Neural progenitor cell (in vitro differentiated cells): ENCODE data around the gene LPIN1. TPM values are rescaled to one million over a fixed set of nuclear protein-coding genes. Genes with fewer than 3 reads are reported as not detected.

Source experiments
- DNase-seq: peaks from one replicate; pipeline ENCODE4 v3.0.0-alpha.2; 2016; ENCODE audit warnings: low spot score
- H2AFZ ChIP-seq: fragments of 200-600 bp; sonication (generic); replicated peaks from 2 replicates; pipeline ENCODE4 v1.6.1; 2016; ENCODE audit warnings: antibody characterized with exemption
- H3F3A ChIP-seq: fragments of 200-600 bp; sonication (generic); 2 replicates; pipeline ENCODE4 v1.6.1; 2016; ENCODE audit warnings: antibody characterized with exemption, low read depth
- H3K27ac ChIP-seq: fragments of 200-600 bp; sonication (generic); 2 replicates; pipeline ENCODE4 v1.5.1; 2016; ENCODE audit warnings: mild to moderate bottlenecking
- H3K27me3 ChIP-seq: fragments of 200-600 bp; sonication (generic); 2 replicates; pipeline ENCODE4 v1.6.1; 2016; ENCODE audit warnings: mild to moderate bottlenecking, moderate library complexity
- H3K36me3 ChIP-seq: fragments of 200-600 bp; sonication (generic); 2 replicates; pipeline ENCODE4 v1.5.1; 2016
- H3K4me1 ChIP-seq: fragments of 200-600 bp; sonication (generic); 2 replicates; pipeline ENCODE4 v1.6.1; 2016; ENCODE audit warnings: mixed run types
- H3K4me2 ChIP-seq: fragments of 200-600 bp; sonication (generic); 2 replicates; pipeline ENCODE4 v1.6.1; 2016
- H3K4me3 ChIP-seq: fragments of 200-600 bp; sonication (generic); 2 replicates; pipeline ENCODE4 v1.5.1; 2016
- H3K79me2 ChIP-seq: fragments of 200-600 bp; sonication (generic); 2 replicates; pipeline ENCODE4 v1.6.1; 2016; ENCODE audit warnings: low read depth
- H3K9ac ChIP-seq: fragments of 200-600 bp; sonication (generic); 2 replicates; pipeline ENCODE4 v1.6.1; 2016
- H3K9me3 ChIP-seq: fragments of 200-600 bp; sonication (generic); 2 replicates; pipeline ENCODE4 v1.5.1; 2016; ENCODE audit warnings: low read depth
- H4K20me1 ChIP-seq: fragments of 200-600 bp; sonication (generic); 2 replicates; pipeline ENCODE4 v1.6.1; 2016; ENCODE audit warnings: low read depth
- H3K27ac Mint-ChIP-seq: 3 replicates; pipeline ENCODE4 v1.8.0; 2021; ENCODE audit warnings: mixed read lengths
- H3K27me3 Mint-ChIP-seq: 2 replicates; pipeline ENCODE4 v1.8.0; 2022; ENCODE audit warnings: low read depth, mild to moderate bottlenecking, inconsistent platforms, moderate library complexity, mixed read lengths; ENCODE audit not compliant: insufficient read depth
- H3K36me3 Mint-ChIP-seq: 3 replicates; pipeline ENCODE4 v1.8.0; 2021; ENCODE audit warnings: mixed read lengths
- H3K4me1 Mint-ChIP-seq: 3 replicates; pipeline ENCODE4 v1.8.0; 2021; ENCODE audit warnings: mixed read lengths
- H3K4me3 Mint-ChIP-seq: 3 replicates; pipeline ENCODE4 v1.8.0; 2021; ENCODE audit warnings: mild to moderate bottlenecking, moderate library complexity, mixed read lengths
- H3K9me3 Mint-ChIP-seq: 3 replicates; pipeline ENCODE4 v1.8.0; 2020; ENCODE audit warnings: mixed read lengths
- EZH2 ChIP-seq: fragments of 200-600 bp; sonication (generic); IDR thresholded peaks from 2 replicates; pipeline ENCODE4 v1.6.1; 2017; ENCODE audit warnings: antibody characterized with exemption, mild to moderate bottlenecking, moderate library complexity
- EZH2phosphoT487 ChIP-seq: fragments of 200-600 bp; sonication (generic); IDR thresholded peaks from 2 replicates; pipeline ENCODE4 v1.6.1; 2017; ENCODE audit warnings: antibody characterized with exemption
- total RNA-seq: library from RNA; depleted of rRNA; stranded (reverse); fragments of >200 nt; gene quantifications from 2 replicates; pipeline ENCODE4 v1.2.3, GENCODE V29; 2015; ENCODE audit warnings: low replicate concordance
- TF ChIP-seq, protein P1 (sequence below): fragments of 200-600 bp; sonication (generic); IDR thresholded peaks from 2 replicates; pipeline ENCODE4 v1.5.1; 2017; ENCODE audit warnings: antibody characterized with exemption, mild to moderate bottlenecking

LPIN1 gene
- total RNA-seq, 1 donor from 2014 or later, result 18.0 TPM

- peak overlapping the region; percentile 87 for H2AFZ ChIP-seq
- H3K27me3 ChIP-seq, result no peaks in the 10 kb centered on the region
- H3K9me3 ChIP-seq, result no peaks in the 10 kb centered on the region
These were observed 83.0 kb downstream of the LPIN1 start for GRCh38 chr2:11829324-11829946.

GRCh38 chr2:11829947-11830707 lies 83.7 kb downstream of the LPIN1 start:
- peak overlapping the region; percentile 69 for H3K4me2 ChIP-seq
- Mint-ChIP-seq H3K27ac (peak overlapping the region; percentile 96), H3K27me3 (peaks cover 2% of the 10 kb centered on the region), H3K4me3 (peak overlapping the region; percentile 75), H3K4me1 (peaks cover 25% of the 10 kb centered on the region), H3K9me3 (peaks cover 9% of the 10 kb centered on the region), H3K36me3 (peaks cover 7% of the 10 kb centered on the region)
- H2AFZ ChIP-seq, result peak overlapping the region; percentile 87
- H3K9ac ChIP-seq, result no peak overlapping the region
- TF ChIP-seq, protein P1, sequence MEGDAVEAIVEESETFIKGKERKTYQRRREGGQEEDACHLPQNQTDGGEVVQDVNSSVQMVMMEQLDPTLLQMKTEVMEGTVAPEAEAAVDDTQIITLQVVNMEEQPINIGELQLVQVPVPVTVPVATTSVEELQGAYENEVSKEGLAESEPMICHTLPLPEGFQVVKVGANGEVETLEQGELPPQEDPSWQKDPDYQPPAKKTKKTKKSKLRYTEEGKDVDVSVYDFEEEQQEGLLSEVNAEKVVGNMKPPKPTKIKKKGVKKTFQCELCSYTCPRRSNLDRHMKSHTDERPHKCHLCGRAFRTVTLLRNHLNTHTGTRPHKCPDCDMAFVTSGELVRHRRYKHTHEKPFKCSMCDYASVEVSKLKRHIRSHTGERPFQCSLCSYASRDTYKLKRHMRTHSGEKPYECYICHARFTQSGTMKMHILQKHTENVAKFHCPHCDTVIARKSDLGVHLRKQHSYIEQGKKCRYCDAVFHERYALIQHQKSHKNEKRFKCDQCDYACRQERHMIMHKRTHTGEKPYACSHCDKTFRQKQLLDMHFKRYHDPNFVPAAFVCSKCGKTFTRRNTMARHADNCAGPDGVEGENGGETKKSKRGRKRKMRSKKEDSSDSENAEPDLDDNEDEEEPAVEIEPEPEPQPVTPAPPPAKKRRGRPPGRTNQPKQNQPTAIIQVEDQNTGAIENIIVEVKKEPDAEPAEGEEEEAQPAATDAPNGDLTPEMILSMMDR, result peak; percentile 59
- no peak for TF ChIP-seq EZH2phosphoT487
- TF ChIP-seq EZH2, result no peak
- no peaks in the 10 kb centered on the region for H3K79me2 ChIP-seq
- peak; percentile 90 for DNase-seq
- no peaks in the 10 kb centered on the region for H3K9me3 ChIP-seq
- H3K36me3 ChIP-seq, result no peaks in the 10 kb centered on the region
- H3K27ac ChIP-seq, result peak overlapping the region; percentile 41
- H3F3A ChIP-seq, result peaks cover 14% of the 10 kb centered on the region
- H3K4me3 ChIP-seq, result peak overlapping the region; percentile 26
- no peaks in the 10 kb centered on the region for H3K27me3 ChIP-seq
- H4K20me1 ChIP-seq, result no peaks in the 10 kb centered on the region
- H3K4me1 ChIP-seq, result peaks cover 17% of the 10 kb centered on the region

More at GRCh38 chr2:11829324-11829946, 83.0 kb downstream of the LPIN1 start:
- Histone ChIP-seq H3K36me3 (no peaks in the 10 kb centered on the region), H3K27ac (peak overlapping the region; percentile 41), H3K4me1 (peaks cover 17% of the 10 kb centered on the region), H3K9ac (no peak overlapping the region), H3F3A (peaks cover 14% of the 10 kb centered on the region), H3K4me3 (no peak overlapping the region), H3K79me2 (no peaks in the 10 kb centered on the region), H3K4me2 (peak overlapping the region; percentile 69), H4K20me1 (no peaks in the 10 kb centered on the region)
- peaks cover 2% of the 10 kb centered on the region for H3K27me3 Mint-ChIP-seq
- peaks cover 12% of the 10 kb centered on the region for H3K36me3 Mint-ChIP-seq
- H3K9me3 Mint-ChIP-seq, result peaks cover 6% of the 10 kb centered on the region
- H3K4me1 Mint-ChIP-seq, result peaks cover 25% of the 10 kb centered on the region
- peak overlapping the region; percentile 96 for H3K27ac Mint-ChIP-seq
- peak; percentile 85 for DNase-seq
- TF ChIP-seq EZH2phosphoT487, result no peak
- TF ChIP-seq, protein P1, result peak; percentile 69
- H3K4me3 Mint-ChIP-seq, result peak overlapping the region; percentile 75

DNA sequence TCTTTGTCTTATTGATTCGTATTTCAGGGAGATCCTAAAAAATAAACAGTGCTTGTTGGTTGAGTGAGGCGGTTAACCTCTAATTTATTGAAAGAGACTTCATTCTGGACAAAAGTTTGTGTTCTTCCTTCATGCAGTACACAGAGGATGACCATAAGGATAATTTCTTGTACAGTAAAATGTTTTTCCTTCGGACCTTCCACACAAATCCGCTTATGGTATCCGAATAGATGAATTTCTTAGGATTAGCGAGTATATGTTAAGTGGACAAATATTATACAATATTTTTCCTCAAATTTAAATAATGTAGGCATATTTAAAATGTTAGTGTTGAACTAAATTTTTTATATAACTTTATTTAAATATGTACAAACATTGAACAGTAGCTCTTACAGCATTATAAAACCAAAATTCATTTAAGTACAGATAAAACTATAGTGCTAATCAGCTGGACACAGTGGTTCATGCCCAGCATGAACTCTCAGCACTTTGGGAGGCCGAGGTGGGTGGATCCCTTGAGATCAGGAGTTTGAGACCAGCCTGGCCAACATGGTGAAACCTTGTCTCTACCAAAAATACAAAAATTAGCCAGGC lies 84.4 kb downstream of the LPIN1 start:
- H3K4me1 Mint-ChIP-seq, result peaks cover 25% of the 10 kb centered on the region
- H3K4me3 ChIP-seq, result no peak overlapping the region

More for the DNA sequence above, 84.4 kb downstream of the LPIN1 start:
- Histone ChIP-seq H3F3A (peaks cover 14% of the 10 kb centered on the region), H3K4me1 (peaks cover 17% of the 10 kb centered on the region), H3K36me3 (no peaks in the 10 kb centered on the region), H3K27me3 (no peaks in the 10 kb centered on the region), H3K4me2 (peak overlapping the region; percentile 69), H2AFZ (peak overlapping the region; percentile 87), H3K9ac (no peak overlapping the region), H3K79me2 (no peaks in the 10 kb centered on the region), H3K27ac (peak overlapping the region; percentile 41), H3K9me3 (no peaks in the 10 kb centered on the region), H4K20me1 (no peaks in the 10 kb centered on the region)
- Mint-ChIP-seq H3K36me3 (peaks cover 7% of the 10 kb centered on the region), H3K4me3 (peak overlapping the region; percentile 75), H3K27me3 (peaks cover 3% of the 10 kb centered on the region), H3K9me3 (peaks cover 9% of the 10 kb centered on the region), H3K27ac (peak overlapping the region; percentile 96)
- TF ChIP-seq, protein P1, result no peak
- TF ChIP-seq EZH2, result no peak
- no peak for TF ChIP-seq EZH2phosphoT487
- DNase-seq, result no peak
